IPS-20b (cell line): Measurements from ENCODE around the gene CALN1.

Experiments used
- H3K27ac ChIP-seq: one replicate; pipeline ENCODE4 v1.5.1; 2013; ENCODE audit warnings: low read length
- H3K27me3 ChIP-seq: 2 replicates; pipeline ENCODE4 v1.6.1; 2013; ENCODE audit warnings: mild to moderate bottlenecking, low read length, inconsistent platforms; ENCODE audit not compliant: insufficient read depth
- H3K36me3 ChIP-seq: 2 replicates; pipeline ENCODE4 v1.6.1; 2013; ENCODE audit warnings: low read depth, mild to moderate bottlenecking, inconsistent platforms, low read length, moderate library complexity; ENCODE audit not compliant: insufficient read depth
- H3K4me1 ChIP-seq: 2 replicates; pipeline ENCODE4 v1.6.1; 2013; ENCODE audit warnings: mild to moderate bottlenecking, control low read depth, inconsistent platforms, low read length, moderate library complexity; ENCODE audit not compliant: insufficient read depth
- H3K4me3 ChIP-seq: 2 replicates; pipeline ENCODE4 v1.5.1; 2013; ENCODE audit warnings: mild to moderate bottlenecking, low read length, inconsistent platforms
- H3K9ac ChIP-seq: 2 replicates; pipeline ENCODE4 v1.6.1; 2013; ENCODE audit warnings: low read depth, mild to moderate bottlenecking, inconsistent platforms, low read length, moderate library complexity
- H3K9me3 ChIP-seq: 2 replicates; pipeline ENCODE4 v1.6.1; 2013; ENCODE audit warnings: mild to moderate bottlenecking, low read depth, low read length, inconsistent platforms; ENCODE audit not compliant: insufficient read depth

Gene CALN1

DNA sequence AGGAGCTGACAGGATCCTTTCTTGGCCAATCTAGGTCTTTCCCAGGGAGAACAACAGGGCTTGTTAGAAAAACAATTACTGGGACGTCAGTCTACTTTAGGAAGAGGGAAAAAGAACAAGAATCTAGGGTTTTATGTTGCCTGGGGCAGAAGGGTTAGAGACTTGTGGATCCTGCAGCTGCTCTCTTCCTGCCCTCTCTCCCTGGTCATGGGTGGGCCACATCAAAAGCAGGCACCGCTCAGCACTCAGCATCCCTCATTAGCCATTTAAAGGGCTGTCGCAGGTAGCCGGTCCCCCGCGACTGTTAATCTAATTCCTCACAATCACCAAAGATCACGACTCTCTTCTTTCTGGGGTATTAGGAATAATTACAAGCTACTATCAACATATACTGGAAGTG, 631.9 kb downstream of the CALN1 start:
- H3K27ac ChIP-seq, result no peak overlapping the region
- H3K36me3 ChIP-seq, result no peaks in the 10 kb centered on the region
- peaks cover 21% of the 10 kb centered on the region; the same call in 1 of the 2 replicates for H3K4me1 ChIP-seq
- H3K9me3 ChIP-seq, result no peaks in the 10 kb centered on the region
- H3K27me3 ChIP-seq, result peaks cover 37% of the 10 kb centered on the region; the same call in 1 of the 2 replicates
- H3K4me3 ChIP-seq, result no peak overlapping the region
- H3K9ac ChIP-seq, result no peak overlapping the region

- Histone ChIP-seq H3K9ac (no peak overlapping the region), H3K9me3 (no peaks in the 10 kb centered on the region), H3K27me3 (peaks cover 25% of the 10 kb centered on the region; the same call in 1 of the 2 replicates), H3K36me3 (no peaks in the 10 kb centered on the region), H3K27ac (no peak overlapping the region), H3K4me1 (peaks cover 12% of the 10 kb centered on the region; the same call in 1 of the 2 replicates), H3K4me3 (no peak overlapping the region)
These were observed 634.9 kb downstream of the CALN1 start for GRCh38 chr7:71777278-71777677.

- Histone ChIP-seq H3K9me3 (no peaks in the 10 kb centered on the region), H3K9ac (no peak overlapping the region), H3K4me1 (peaks cover 12% of the 10 kb centered on the region; the same call in 1 of the 2 replicates), H3K4me3 (no peak overlapping the region), H3K27me3 (peaks cover 20% of the 10 kb centered on the region; the same call in 1 of the 2 replicates), H3K27ac (no peak overlapping the region), H3K36me3 (no peaks in the 10 kb centered on the region)
These were observed 635.4 kb downstream of the CALN1 start for GRCh38 chr7:71776726-71777125.

DNA sequence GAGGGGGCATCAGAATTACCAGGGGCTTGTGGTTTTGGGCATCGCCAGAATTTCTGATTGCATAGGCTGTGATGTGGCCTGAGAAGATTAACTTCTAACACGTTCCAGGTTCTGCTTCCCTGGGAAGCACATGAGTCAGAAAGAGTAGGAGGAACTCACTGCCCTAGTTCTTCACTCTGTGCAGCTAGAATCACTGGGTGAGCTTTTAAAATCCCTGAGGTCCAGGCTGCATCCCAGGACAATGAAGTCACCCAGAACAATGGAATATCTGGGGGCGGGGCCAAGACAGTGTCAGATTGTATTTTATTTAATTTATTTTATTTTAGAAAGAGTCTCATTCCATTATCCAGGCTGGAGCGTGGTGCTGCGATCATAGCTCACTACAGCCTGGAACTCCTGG, 636.5 kb downstream of the CALN1 start:
- peaks cover 9% of the 10 kb centered on the region; the same call in 1 of the 2 replicates for H3K4me1 ChIP-seq
- H3K27me3 ChIP-seq, result peaks cover 9% of the 10 kb centered on the region; the same call in 1 of the 2 replicates
- no peak overlapping the region for H3K4me3 ChIP-seq
- H3K36me3 ChIP-seq, result no peaks in the 10 kb centered on the region
- no peaks in the 10 kb centered on the region for H3K9me3 ChIP-seq
- no peak overlapping the region for H3K27ac ChIP-seq
- H3K9ac ChIP-seq, result no peak overlapping the region

DNA sequence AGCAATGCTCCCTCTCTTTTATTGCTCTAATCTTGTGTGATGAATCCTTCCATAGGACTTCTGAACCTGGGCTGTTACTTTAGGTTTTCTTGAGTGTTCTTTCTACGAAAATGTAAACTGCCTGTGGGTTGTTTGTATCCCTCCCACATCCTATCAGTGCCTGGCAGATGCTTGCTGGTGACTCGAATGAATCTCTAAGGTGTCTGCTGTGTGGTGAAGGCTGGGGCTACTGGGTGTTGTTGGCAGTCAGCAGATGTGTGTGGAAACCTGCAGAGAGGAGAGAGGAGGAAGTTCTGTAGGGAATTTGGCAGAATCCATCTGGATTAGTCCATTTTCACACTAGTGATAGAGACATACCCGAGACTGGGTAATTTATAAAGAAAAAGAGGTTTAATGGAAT, 639.4 kb downstream of the CALN1 start:
- H3K4me1 ChIP-seq, result no peaks in the 10 kb centered on the region
- no peak overlapping the region for H3K9ac ChIP-seq
- H3K9me3 ChIP-seq, result no peaks in the 10 kb centered on the region
- no peak overlapping the region for H3K27ac ChIP-seq
- no peak overlapping the region for H3K4me3 ChIP-seq
- H3K27me3 ChIP-seq, result no peaks in the 10 kb centered on the region
- no peaks in the 10 kb centered on the region for H3K36me3 ChIP-seq

GRCh38 chr7:71770269-71770907, 641.8 kb downstream of the CALN1 start:
- no peak overlapping the region for H3K4me3 ChIP-seq
- H3K36me3 ChIP-seq, result no peaks in the 10 kb centered on the region
- H3K27ac ChIP-seq, result no peak overlapping the region
- H3K27me3 ChIP-seq, result no peaks in the 10 kb centered on the region
- H3K4me1 ChIP-seq, result no peaks in the 10 kb centered on the region
- no peaks in the 10 kb centered on the region for H3K9me3 ChIP-seq
- H3K9ac ChIP-seq, result no peak overlapping the region

DNA sequence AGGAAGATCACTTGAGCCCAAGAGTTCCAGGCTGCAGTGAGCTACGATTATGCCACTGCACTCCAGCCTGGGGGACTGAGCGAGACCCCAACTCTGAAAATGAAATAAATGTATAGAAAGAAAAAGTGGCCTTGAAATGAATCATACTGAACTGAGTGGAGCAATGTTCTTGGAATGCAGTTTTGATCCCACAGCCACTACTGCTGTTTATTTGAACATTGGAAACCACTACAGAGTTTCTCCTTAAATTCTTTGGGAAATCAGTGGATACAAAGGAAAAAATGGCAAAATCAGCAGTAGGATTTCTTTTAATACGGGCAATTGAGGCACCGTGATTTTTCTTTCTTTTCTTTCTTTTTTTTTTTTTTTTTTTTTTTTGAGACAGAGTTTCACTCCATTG, 642.8 kb downstream of the CALN1 start:
- H3K4me1 ChIP-seq, result no peaks in the 10 kb centered on the region
- no peak overlapping the region for H3K27ac ChIP-seq
- no peaks in the 10 kb centered on the region for H3K36me3 ChIP-seq
- H3K9me3 ChIP-seq, result no peaks in the 10 kb centered on the region
- no peak overlapping the region for H3K4me3 ChIP-seq
- no peaks in the 10 kb centered on the region for H3K27me3 ChIP-seq
- no peak overlapping the region for H3K9ac ChIP-seq

DNA sequence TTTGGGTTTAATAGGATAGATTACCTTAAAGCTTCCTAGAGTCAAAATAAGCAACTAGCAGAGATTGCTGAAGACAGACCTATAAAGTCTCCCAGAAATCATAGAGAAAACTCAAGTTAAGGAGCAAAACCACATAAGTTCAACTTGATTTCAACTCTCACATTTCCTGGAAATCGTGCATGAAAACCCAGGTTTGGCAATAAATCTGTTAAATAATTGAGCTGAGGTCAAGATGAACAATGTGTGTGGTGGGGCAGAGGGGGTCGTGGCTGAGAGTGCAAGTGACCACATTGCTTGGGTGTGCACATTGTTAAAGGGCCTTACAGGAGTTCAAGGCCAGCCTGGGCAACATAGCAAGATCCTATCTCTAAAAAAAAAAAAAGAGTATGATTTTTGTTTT, 643.7 kb downstream of the CALN1 start:
- no peak overlapping the region for H3K9ac ChIP-seq
- H3K27ac ChIP-seq, result no peak overlapping the region
- no peaks in the 10 kb centered on the region for H3K9me3 ChIP-seq
- no peak overlapping the region for H3K4me3 ChIP-seq
- H3K4me1 ChIP-seq, result no peaks in the 10 kb centered on the region
- H3K36me3 ChIP-seq, result no peaks in the 10 kb centered on the region
- H3K27me3 ChIP-seq, result no peaks in the 10 kb centered on the region

DNA sequence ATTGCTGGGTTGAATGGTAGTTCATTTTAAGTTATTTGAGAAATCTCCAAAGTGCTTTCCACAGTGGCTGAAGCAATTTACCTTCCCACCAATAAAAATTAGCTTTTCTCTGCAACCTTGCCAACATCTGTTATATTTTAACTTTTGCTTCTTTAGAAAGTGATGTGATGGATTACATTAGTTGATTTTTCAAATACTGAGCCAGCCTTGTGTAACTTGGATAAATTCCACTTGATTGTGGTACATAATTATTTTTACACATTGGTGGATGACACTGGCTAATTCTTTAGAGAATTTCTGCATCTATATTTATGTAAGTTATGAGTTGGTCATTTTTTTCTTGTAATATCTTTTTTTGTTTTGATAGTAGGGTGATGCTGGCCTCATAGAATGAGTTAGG, 646.1 kb downstream of the CALN1 start:
- H3K27me3 ChIP-seq, result no peaks in the 10 kb centered on the region
- no peaks in the 10 kb centered on the region for H3K36me3 ChIP-seq
- no peak overlapping the region for H3K9ac ChIP-seq
- H3K9me3 ChIP-seq, result peaks cover 6% of the 10 kb centered on the region; the same call in 1 of the 2 replicates
- no peaks in the 10 kb centered on the region for H3K4me1 ChIP-seq
- H3K4me3 ChIP-seq, result no peak overlapping the region
- no peak overlapping the region for H3K27ac ChIP-seq

DNA sequence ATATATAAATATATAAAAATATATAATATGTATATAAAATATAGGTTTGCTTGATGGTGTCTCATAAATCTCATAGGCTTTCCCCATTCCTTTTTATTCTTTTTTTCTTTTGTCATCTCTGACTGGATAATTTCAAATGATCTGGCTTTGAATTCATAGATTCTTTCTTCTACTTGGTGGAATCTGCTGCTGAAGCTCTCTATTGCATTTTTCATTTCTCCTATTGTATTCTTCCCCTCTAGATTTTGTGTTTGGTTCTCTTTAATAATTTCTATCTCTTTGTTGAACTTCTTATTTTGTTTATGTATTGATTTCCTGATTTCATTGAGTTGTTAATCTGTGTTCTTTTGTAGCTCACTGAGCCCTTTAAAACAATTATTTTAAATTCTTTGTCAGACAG, 650.8 kb downstream of the CALN1 start:
- H3K27ac ChIP-seq, result no peak overlapping the region
- H3K4me3 ChIP-seq, result no peak overlapping the region
- no peaks in the 10 kb centered on the region for H3K4me1 ChIP-seq
- H3K9ac ChIP-seq, result no peak overlapping the region
- no peaks in the 10 kb centered on the region for H3K27me3 ChIP-seq
- peaks cover 6% of the 10 kb centered on the region; the same call in 1 of the 2 replicates for H3K9me3 ChIP-seq
- H3K36me3 ChIP-seq, result no peaks in the 10 kb centered on the region

DNA sequence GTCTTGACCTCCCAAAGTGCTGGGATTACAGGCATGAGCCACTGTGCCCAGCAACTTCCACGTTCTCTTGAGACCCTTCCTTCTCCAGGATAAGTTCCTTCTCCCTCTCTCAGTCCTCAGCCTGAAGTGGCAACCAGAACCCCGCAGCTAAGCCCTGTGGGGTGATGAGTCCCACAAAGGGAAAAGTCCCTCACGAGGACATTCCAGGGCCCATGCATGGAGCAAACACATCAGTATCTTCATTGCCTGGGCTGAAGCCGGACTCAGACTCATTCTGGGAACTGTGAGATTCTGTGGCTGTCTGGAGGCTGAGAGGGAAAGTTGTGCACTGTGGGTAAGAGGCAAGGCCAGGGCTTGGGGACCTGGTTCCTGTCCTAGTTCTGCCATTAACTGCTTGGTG, 657.3 kb downstream of the CALN1 start:
- Histone ChIP-seq H3K27me3 (peaks cover 22% of the 10 kb centered on the region), H3K4me1 (no peaks in the 10 kb centered on the region), H3K36me3 (no peaks in the 10 kb centered on the region), H3K9ac (no peak overlapping the region), H3K27ac (no peak overlapping the region), H3K9me3 (no peaks in the 10 kb centered on the region), H3K4me3 (no peak overlapping the region)

DNA sequence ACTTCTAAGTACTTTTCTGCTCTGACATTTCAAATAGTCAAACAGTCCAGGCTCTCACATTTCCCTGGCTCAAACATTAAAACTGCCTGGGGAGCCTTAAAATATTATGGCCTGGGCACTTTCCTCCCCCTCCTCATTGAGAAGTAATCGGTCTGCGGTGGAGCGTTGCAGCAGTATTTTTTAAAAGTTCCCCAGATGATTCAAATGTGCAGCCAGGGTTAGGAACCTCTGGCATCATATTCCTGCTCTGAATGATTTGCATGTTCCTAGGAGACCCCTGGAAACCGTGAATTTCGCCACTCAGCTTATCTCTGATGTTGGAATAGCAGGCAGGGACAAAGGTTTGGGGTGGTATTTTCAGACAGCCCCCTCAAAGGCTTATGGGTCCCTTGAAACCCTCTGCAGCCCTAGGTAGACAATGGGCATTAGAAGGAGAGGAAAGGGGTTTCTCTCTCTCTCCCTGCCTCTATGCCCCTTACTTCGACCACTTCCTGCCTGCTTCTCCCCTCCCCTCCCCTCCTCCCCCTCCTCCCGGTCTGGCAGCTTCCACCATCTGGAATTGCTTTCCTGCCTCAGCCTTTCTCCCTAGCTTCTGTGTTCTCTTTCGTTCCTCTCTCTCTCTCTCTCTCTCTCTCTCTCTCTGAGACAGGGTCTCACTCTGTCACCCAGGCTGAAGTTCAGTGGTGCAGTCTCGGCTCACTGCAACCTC, 658.0 kb downstream of the CALN1 start:
- no peaks in the 10 kb centered on the region for H3K4me1 ChIP-seq
- H3K4me3 ChIP-seq, result no peak overlapping the region

More for the DNA sequence above, 658.0 kb downstream of the CALN1 start:
- H3K27me3 ChIP-seq, result peaks cover 22% of the 10 kb centered on the region
- no peak overlapping the region for H3K9ac ChIP-seq
- H3K36me3 ChIP-seq, result no peaks in the 10 kb centered on the region
- no peak overlapping the region for H3K27ac ChIP-seq
- H3K9me3 ChIP-seq, result no peaks in the 10 kb centered on the region; the same call in 1 of the 2 replicates
